ENCODE measurements around the gene TMEM163.

DNA sequence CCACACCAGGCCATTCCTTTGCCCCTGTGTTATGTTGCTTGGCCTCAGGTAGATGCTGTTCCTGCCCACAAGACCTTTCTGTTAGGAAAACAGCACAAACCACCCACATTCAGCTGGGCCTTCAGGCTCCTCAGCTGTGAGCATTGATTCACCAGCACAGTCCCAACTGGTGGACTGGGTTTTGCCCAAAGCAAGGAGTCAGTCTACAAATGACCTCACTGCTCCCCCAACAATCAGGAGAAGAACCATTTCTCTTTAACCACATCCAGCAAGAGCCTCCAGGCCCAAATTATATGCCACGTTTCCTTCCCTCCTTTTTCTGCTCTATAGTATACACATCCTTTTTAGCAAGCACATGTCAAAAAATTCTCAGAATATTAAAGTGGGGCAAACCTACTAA, 5.2 kb downstream of the TMEM163 start:
- TF ChIP-seq, protein P1, sequence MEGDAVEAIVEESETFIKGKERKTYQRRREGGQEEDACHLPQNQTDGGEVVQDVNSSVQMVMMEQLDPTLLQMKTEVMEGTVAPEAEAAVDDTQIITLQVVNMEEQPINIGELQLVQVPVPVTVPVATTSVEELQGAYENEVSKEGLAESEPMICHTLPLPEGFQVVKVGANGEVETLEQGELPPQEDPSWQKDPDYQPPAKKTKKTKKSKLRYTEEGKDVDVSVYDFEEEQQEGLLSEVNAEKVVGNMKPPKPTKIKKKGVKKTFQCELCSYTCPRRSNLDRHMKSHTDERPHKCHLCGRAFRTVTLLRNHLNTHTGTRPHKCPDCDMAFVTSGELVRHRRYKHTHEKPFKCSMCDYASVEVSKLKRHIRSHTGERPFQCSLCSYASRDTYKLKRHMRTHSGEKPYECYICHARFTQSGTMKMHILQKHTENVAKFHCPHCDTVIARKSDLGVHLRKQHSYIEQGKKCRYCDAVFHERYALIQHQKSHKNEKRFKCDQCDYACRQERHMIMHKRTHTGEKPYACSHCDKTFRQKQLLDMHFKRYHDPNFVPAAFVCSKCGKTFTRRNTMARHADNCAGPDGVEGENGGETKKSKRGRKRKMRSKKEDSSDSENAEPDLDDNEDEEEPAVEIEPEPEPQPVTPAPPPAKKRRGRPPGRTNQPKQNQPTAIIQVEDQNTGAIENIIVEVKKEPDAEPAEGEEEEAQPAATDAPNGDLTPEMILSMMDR (IDR thresholded peaks at IDR 0.05): no peak
- TF ChIP-seq EZH2phosphoT487 (IDR thresholded peaks at IDR 0.05): no peak

Data from neural progenitor cell (in vitro differentiated cells).